A375 (cell line): Measurements from ENCODE around the gene CENPU. TPM values are rescaled to one million over a fixed set of nuclear protein-coding genes. Genes with fewer than 3 reads are reported as not detected.

Experiments used
- total RNA-seq: library from RNA; depleted of rRNA; stranded (reverse); fragments of >200 nt; shearing (Covaris generic); gene quantifications from 2 replicates; pipeline ENCODE4 v1.2.3, GENCODE V29; 2014; rRNA removed

CENPU gene, protein sequence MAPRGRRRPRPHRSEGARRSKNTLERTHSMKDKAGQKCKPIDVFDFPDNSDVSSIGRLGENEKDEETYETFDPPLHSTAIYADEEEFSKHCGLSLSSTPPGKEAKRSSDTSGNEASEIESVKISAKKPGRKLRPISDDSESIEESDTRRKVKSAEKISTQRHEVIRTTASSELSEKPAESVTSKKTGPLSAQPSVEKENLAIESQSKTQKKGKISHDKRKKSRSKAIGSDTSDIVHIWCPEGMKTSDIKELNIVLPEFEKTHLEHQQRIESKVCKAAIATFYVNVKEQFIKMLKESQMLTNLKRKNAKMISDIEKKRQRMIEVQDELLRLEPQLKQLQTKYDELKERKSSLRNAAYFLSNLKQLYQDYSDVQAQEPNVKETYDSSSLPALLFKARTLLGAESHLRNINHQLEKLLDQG
- total RNA-seq, result 65.3 and 83.1 TPM in 2 replicates

DNA sequence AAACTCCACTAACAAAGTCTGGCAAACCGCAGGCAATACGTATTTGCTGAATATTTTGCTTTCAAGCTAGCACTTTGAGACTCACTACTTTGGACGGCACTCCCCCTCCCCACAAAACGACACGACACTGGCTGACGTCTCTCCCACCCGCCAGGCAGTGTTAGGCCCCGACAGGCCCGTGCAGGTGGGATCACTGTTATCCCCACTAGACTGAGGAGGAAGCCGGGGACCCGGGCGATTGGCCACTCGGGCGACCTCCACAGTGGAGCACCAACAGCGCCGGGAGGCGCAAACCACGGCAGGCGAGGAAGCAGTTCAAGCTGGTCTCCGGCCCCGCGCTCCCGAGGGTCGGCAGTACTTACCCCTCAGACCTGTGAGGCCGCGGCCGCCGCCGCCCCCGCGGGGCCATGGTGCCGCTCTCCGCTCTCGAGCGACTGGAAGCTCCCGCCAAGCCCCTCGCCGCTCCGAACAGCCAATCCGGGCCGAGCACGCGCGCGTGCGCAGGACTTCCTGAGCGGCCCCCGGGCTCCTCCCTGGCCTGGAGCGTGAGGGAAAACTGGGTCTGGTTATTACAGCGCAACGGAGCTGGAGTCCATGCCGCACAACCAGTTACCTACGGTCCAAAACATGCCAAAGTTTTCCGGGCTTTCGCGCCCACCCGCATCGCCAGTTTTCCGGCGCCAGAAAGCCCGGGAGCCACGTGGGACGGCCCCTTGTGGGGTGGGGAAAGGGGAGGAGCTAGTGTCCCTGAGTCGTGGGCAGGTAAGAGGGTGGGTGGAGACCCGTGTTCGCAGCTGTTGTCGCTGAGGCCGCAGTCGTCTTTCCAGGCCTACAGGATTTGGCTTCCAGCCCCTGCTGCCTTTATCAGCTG lies at the start of gene CENPU:
Gene CENPU, minus strand, starts transcription at position 443 of the 871 bp plus-strand sequence. Its CDS starts 34 bp downstream, at position 409.

DNA sequence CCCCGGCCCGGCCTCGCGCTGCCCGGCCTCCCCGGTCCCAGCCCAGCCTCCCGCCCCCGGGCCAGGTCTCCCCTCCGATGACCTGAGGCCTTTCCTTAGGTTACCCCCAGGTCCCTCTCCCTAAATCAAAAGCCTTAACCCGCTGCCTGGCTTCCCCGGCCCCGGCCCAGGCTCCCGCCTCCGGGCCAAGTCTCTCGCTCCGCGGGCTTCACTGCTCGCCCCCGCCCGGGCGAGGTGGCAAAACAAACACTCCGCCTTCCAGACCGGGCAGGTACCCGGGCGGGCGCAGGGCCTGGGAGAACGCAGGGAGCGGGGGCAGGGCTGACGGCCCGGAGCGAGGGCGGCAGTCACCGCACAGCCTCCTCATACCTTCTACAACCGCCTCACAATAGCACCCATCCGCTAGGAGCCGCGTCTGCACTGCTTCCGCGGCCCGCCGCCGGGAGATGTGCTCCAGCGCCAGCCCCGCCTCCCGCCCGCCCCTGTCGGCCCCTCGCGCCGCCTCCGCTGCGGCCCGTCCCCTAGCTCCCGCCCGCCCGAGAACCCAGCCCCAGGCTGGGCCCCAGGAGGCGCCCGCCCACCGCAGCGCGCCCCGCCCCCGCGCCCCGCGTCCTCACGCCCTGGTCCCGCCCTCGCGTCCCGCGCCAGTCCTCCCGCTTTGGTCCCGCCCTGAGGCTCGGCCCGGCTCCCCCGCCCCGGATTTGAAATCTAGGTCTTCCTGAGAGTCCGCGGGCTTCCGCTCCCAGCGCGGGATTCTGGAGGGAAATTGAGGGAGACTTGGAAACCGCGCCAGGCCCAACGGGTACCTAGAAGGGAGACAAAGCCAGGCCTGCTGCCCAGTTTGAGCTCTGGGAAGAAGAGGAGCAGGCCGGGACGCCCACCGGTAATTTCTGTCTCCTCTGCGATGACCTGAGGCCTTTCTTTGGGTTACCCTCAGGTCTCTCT lies 84.6 kb downstream of the CENPU start, which contains the start of the genes CASP3 and PRIMPOL:
Gene CASP3, minus strand, starts transcription at position 422 of the 945 bp plus-strand sequence. CDS start 10,994 bp downstream, outside the sequence.
Gene PRIMPOL, plus strand, starts transcription at position 713 of the 945 bp plus-strand sequence. CDS start 7,403 bp downstream, outside the sequence.

Other genes with a start within 250 kb of the CENPU start
- 16.7 and 17.7 TPM in 2 replicates for gene CASP3, start 84.6 kb downstream of the CENPU start, total RNA-seq
- 21.4 and 24.3 TPM in 2 replicates for gene PRIMPOL, start 84.4 kb downstream of the CENPU start, total RNA-seq
- gene ACSL1, start 91.9 kb upstream of the CENPU start, total RNA-seq, result 13.1 and 15.4 TPM in 2 replicates